ENCODE results near the gene ZBTB17. TPM values are rescaled to one million over a fixed set of nuclear protein-coding genes. Genes with fewer than 3 reads are reported as not detected.
A peak's percentile ranks its signal among the peaks of the same experiment; 100 is the strongest.

Gene ZBTB17
- polyA plus RNA-seq, 2 of the 4 experiments (the other 2 are of a cell fraction), result 13.8 to 16.5 TPM

DNA sequence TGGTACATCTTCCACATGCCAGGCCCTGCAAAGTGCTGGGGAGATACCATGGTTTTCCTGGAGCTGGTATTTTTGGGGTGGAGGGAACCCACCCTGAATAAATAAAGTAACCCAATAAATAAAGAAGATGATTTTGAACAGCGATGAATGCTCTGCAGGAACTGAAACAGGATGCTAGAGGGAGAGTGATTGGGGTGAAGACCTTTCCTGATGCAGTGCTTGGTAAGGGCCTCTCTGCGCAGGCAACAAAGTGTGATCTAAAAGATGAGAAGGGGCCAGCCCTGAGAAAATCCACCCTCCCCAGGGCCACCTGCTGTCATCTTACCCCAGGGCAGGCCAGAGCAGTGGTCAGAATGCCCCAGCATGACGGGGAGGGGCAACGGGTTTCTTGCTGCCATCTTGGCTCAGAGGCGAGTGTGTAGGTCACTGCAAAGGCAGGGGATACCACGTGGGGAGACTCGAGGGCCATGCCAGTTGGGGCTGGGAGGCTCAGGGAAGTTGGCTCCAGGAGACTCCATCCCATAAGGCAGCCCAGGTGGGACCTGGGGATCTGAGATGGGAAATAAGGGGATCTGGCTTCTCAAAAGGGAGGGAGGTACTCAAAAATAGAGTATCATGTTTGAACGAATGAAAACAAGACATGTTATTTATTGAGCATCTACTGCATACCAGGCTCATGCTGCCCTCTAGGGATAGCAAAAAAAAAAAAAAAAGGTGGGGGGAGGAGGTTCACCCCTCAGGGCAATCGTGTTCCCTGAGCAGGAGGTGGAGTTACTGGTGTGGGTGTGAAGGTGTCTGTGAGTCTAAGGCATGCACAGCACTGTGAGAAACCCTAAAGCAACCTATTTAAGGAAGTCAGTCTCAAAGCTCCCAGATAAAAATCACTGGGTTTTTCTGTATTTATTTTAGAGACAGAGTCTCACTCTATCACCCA, 30.9 kb upstream of the ZBTB17 start:
- WGBS (ENCODE audit: missing lambda C conversion rate), result 52% methylated on average over 9 of the region's 9 CpGs
- ChIA-PET CTCF (interaction anchor here (0.7 to 4.1 kb wide), 13 partner anchors 11 to 358 kb away, joined by 3 to 16 read pairs (median 4); partner anchors contain the start of genes FAM131C and HSPB7), POLR2A (no interaction called here)

DNA sequence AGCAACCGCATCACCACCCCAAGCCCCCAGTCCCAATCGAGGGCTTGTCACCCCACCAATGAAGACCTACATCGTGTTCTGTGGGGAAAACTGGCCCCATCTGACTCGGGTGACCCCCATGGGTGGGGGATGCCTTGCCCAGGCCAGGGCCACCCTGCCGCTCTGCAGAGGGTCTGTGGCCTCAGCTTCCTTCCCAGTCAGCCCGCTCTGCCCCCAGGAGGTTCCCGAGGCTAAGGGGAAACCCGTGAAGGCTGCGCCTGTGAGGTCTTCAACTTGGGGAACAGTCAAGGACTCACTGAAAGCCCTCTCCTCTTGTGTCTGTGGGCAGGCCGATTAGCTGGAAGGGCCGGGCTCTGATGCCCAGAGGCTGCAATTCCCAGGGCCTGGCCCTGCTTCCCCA, 30.1 kb upstream of the ZBTB17 start:
- ATAC-seq, result no peak
- CTCF ChIA-PET, result interaction anchor here (0.7 to 4.1 kb wide), 8 partner anchors 11 to 214 kb away, joined by 3 to 16 read pairs (median 8); partner anchors contain the start of gene FAM131C

More for the DNA sequence above, 30.9 kb upstream of the ZBTB17 start:
- no peak overlapping the region for H3K4me3 ChIP-seq
- ATAC-seq (peak; percentile 21 to 32; a peak in 4 of 6 replicates), DNase-seq (ENCODE audit: low read depth in 1 of 2, low spot score in 1 of 2) (peak in 1 of 2 experiments; percentile 32), FAIRE-seq (no peak)
- no peak for TF ChIP-seq FOSL2 (IDR thresholded peaks at IDR 0.05)
- TF ChIP-seq FOSL2 (CRISPR knock-in tag; IDR thresholded peaks at IDR 0.05), result no peak
- TF ChIP-seq POLR2AphosphoS2 (conservative IDR thresholded peaks at IDR 0.05; ENCODE audit: low read length), result no peak
- TF ChIP-seq, protein P1, sequence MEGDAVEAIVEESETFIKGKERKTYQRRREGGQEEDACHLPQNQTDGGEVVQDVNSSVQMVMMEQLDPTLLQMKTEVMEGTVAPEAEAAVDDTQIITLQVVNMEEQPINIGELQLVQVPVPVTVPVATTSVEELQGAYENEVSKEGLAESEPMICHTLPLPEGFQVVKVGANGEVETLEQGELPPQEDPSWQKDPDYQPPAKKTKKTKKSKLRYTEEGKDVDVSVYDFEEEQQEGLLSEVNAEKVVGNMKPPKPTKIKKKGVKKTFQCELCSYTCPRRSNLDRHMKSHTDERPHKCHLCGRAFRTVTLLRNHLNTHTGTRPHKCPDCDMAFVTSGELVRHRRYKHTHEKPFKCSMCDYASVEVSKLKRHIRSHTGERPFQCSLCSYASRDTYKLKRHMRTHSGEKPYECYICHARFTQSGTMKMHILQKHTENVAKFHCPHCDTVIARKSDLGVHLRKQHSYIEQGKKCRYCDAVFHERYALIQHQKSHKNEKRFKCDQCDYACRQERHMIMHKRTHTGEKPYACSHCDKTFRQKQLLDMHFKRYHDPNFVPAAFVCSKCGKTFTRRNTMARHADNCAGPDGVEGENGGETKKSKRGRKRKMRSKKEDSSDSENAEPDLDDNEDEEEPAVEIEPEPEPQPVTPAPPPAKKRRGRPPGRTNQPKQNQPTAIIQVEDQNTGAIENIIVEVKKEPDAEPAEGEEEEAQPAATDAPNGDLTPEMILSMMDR (IDR thresholded peaks at IDR 0.05), result peak; percentile 22; the same call in 1 of the 3 replicates
- TF ChIP-seq CBX2 (IDR thresholded peaks at IDR 0.05; ENCODE audit: borderline replicate concordance, low read depth), result no peak
- no peak for TF ChIP-seq EHF (CRISPR knock-in tag; IDR thresholded peaks at IDR 0.05)
- peak; percentile 31 to 37; a peak in 3 of 5 replicates for TF ChIP-seq RAD21 (conservative IDR thresholded peaks at IDR 0.05 in 1 of 2, IDR thresholded peaks at IDR 0.05 in 1 of 2)
- TF ChIP-seq PHF8 (IDR thresholded peaks at IDR 0.05; ENCODE audit: borderline replicate concordance, low read depth), result no peak
- no peak for TF ChIP-seq ZC3H11A (IDR thresholded peaks at IDR 0.05)
- peaks cover 13% of the 10 kb centered on the region; the same call in 2 of the 3 replicates for H3K4me1 ChIP-seq
- peak overlapping the region; percentile 12; the same call in 1 of the 3 replicates for H3K4me2 ChIP-seq
- no peaks in the 10 kb centered on the region for H3K9me3 ChIP-seq
- H3K27ac ChIP-seq, result peak overlapping the region; percentile 16 to 30; a peak in 1 of 6 replicates

More for the DNA sequence above, 30.1 kb upstream of the ZBTB17 start:
- no peaks in the 10 kb centered on the region for H3K9me3 ChIP-seq
- no peak overlapping the region for H3K27ac ChIP-seq
- no peak for FAIRE-seq
- no peak overlapping the region for H3K4me2 ChIP-seq
- no peak for DNase-seq (ENCODE audit: low read depth in 1 of 2, low spot score in 1 of 2)
- no peak overlapping the region for H3K4me3 ChIP-seq
- 76% methylated on average over 5 of the region's 11 CpGs for WGBS (ENCODE audit: missing lambda C conversion rate)
- POLR2A ChIA-PET, result no interaction called here
- TF ChIP-seq RARB (CRISPR knock-in tag; IDR thresholded peaks at IDR 0.05), result no peak
- TF ChIP-seq HOXB13 (CRISPR knock-in tag; IDR thresholded peaks at IDR 0.05; ENCODE audit: low read depth), result no peak
- no peak for TF ChIP-seq CHD2 (IDR thresholded peaks at IDR 0.05; ENCODE audit: low read length, partially characterized antibody)
- TF ChIP-seq KDM1A (IDR thresholded peaks at IDR 0.05; ENCODE audit: low read depth), result no peak
- TF ChIP-seq, protein P2, sequence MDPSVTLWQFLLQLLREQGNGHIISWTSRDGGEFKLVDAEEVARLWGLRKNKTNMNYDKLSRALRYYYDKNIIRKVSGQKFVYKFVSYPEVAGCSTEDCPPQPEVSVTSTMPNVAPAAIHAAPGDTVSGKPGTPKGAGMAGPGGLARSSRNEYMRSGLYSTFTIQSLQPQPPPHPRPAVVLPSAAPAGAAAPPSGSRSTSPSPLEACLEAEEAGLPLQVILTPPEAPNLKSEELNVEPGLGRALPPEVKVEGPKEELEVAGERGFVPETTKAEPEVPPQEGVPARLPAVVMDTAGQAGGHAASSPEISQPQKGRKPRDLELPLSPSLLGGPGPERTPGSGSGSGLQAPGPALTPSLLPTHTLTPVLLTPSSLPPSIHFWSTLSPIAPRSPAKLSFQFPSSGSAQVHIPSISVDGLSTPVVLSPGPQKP (IDR thresholded peaks at IDR 0.05; ENCODE audit: low read depth, low read length), result no peak
- TF ChIP-seq CBX8 (IDR thresholded peaks at IDR 0.05), result no peak
- TF ChIP-seq, protein P3, sequence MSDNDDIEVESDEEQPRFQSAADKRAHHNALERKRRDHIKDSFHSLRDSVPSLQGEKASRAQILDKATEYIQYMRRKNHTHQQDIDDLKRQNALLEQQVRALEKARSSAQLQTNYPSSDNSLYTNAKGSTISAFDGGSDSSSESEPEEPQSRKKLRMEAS (IDR thresholded peaks at IDR 0.05), result no peak
- TF ChIP-seq EP300 (IDR thresholded peaks at IDR 0.05), result no peak
- TF ChIP-seq, protein P4, sequence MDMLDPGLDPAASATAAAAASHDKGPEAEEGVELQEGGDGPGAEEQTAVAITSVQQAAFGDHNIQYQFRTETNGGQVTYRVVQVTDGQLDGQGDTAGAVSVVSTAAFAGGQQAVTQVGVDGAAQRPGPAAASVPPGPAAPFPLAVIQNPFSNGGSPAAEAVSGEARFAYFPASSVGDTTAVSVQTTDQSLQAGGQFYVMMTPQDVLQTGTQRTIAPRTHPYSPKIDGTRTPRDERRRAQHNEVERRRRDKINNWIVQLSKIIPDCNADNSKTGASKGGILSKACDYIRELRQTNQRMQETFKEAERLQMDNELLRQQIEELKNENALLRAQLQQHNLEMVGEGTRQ (IDR thresholded peaks at IDR 0.05), result no peak
- no peak for TF ChIP-seq HEYL (CRISPR knock-in tag; IDR thresholded peaks at IDR 0.05)
- no peak for TF ChIP-seq ZC3H11A (IDR thresholded peaks at IDR 0.05)
- no peak for TF ChIP-seq FOSL2 (IDR thresholded peaks at IDR 0.05)
- no peak for TF ChIP-seq FOSL2 (CRISPR knock-in tag; IDR thresholded peaks at IDR 0.05)
- TF ChIP-seq, protein P5, sequence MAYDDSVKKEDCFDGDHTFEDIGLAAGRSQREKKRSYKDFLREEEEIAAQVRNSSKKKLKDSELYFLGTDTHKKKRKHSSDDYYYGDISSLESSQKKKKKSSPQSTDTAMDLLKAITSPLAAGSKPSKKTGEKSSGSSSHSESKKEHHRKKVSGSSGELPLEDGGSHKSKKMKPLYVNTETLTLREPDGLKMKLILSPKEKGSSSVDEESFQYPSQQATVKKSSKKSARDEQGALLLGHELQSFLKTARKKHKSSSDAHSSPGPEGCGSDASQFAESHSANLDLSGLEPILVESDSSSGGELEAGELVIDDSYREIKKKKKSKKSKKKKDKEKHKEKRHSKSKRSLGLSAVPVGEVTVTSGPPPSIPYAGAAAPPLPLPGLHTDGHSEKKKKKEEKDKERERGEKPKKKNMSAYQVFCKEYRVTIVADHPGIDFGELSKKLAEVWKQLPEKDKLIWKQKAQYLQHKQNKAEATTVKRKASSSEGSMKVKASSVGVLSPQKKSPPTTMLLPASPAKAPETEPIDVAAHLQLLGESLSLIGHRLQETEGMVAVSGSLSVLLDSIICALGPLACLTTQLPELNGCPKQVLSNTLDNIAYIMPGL (CRISPR knock-in tag; IDR thresholded peaks at IDR 0.05; ENCODE audit: borderline replicate concordance), result no peak
- TF ChIP-seq RCOR1 (IDR thresholded peaks at IDR 0.05; ENCODE audit: low read depth, low read length), result no peak
- no peak for TF ChIP-seq ZSCAN20 (CRISPR knock-in tag; IDR thresholded peaks at IDR 0.05)
- TF ChIP-seq RFX5 (IDR thresholded peaks at IDR 0.05), result no peak
- TF ChIP-seq KDM5A (IDR thresholded peaks at IDR 0.05), result no peak
- TF ChIP-seq NFE2L2 (conservative IDR thresholded peaks at IDR 0.05; ENCODE audit: low read length), result no peak
- no peak for TF ChIP-seq ZNF302 (CRISPR knock-in tag; IDR thresholded peaks at IDR 0.05)
- TF ChIP-seq CHD4 (IDR thresholded peaks at IDR 0.05; ENCODE audit: borderline replicate concordance), result no peak
- peaks cover 13% of the 10 kb centered on the region; the same call in 2 of the 3 replicates for H3K4me1 ChIP-seq
